Neural cell (in vitro differentiated cells): ENCODE data around the gene ARID1B. TPM values are rescaled to one million over a fixed set of nuclear protein-coding genes. Genes with fewer than 3 reads are reported as not detected.

Experiments
- H2AFZ ChIP-seq: fragments of 200-600, 300-800 bp; sonication (generic), shearing (Covaris generic); 2 replicates; pipeline ENCODE4 v1.6.0; 2014; ENCODE audit warnings: low read depth, mild to moderate bottlenecking, antibody characterized with exemption, low read length, moderate library complexity
- H3F3A ChIP-seq: fragments of 200-600 bp; shearing (Covaris generic); 2 replicates; pipeline ENCODE4 v1.6.1; 2016; ENCODE audit warnings: mild to moderate bottlenecking, moderate library complexity, mixed read lengths, antibody characterized with exemption, low read length; ENCODE audit not compliant: insufficient read depth, poor library complexity, severe bottlenecking
- H3K27ac ChIP-seq: fragments of 200-600, 300-800 bp; sonication (generic), shearing (Covaris generic); 2 replicates; pipeline ENCODE4 v1.5.1; 2014; ENCODE audit warnings: mild to moderate bottlenecking, low read length, moderate library complexity
- H3K27me3 ChIP-seq: fragments of 300-800, 200-600 bp; sonication (generic), shearing (Covaris generic); 2 replicates; pipeline ENCODE4 v1.6.0; 2014; ENCODE audit warnings: mild to moderate bottlenecking, low read depth, low read length, moderate library complexity; ENCODE audit not compliant: insufficient read depth
- H3K36me3 ChIP-seq: fragments of 300-800, 200-600 bp; sonication (generic), shearing (Covaris generic); 2 replicates; pipeline ENCODE4 v1.5.1; 2014; ENCODE audit warnings: mild to moderate bottlenecking, antibody characterized with exemption, low read length, moderate library complexity; ENCODE audit not compliant: insufficient read depth
- H3K4me2 ChIP-seq: fragments of 300-800, 200-600 bp; sonication (generic), shearing (Covaris generic); 2 replicates; pipeline ENCODE4 v1.6.0; 2014; ENCODE audit warnings: mild to moderate bottlenecking, low read length
- H3K4me3 ChIP-seq: fragments of 300-800, 200-600 bp; sonication (generic), shearing (Covaris generic); 2 replicates; pipeline ENCODE4 v1.5.1; 2014; ENCODE audit warnings: mild to moderate bottlenecking, low read length, moderate library complexity
- H3K79me2 ChIP-seq: fragments of 200-600 bp; shearing (Covaris generic); replicated peaks from 2 replicates; pipeline ENCODE4 v1.6.0; 2014; ENCODE audit warnings: mild to moderate bottlenecking, low read length, moderate library complexity; ENCODE audit not compliant: insufficient read depth
- H3K9ac ChIP-seq: fragments of 300-800, 200-600 bp; sonication (generic), shearing (Covaris generic); 2 replicates; pipeline ENCODE4 v1.6.1; 2016; ENCODE audit warnings: mild to moderate bottlenecking, low read length, mixed read lengths
- H3K9me2 ChIP-seq: fragments of 200-600 bp; shearing (Covaris generic); 2 replicates; pipeline ENCODE4 v1.6.1; 2016; ENCODE audit warnings: mild to moderate bottlenecking, low read length, mixed read lengths; ENCODE audit not compliant: insufficient read depth
- H3K9me3 ChIP-seq: fragments of 200-600, 300-800 bp; sonication (generic), shearing (Covaris generic); 2 replicates; pipeline ENCODE4 v1.6.1; 2016; ENCODE audit warnings: mild to moderate bottlenecking, mixed run types, low read length, moderate library complexity, mixed read lengths
- H4K20me1 ChIP-seq: fragments of 200-600 bp; shearing (Covaris generic); 2 replicates; pipeline ENCODE4 v1.6.1; 2016; ENCODE audit warnings: mild to moderate bottlenecking, mixed run types; ENCODE audit not compliant: insufficient read depth
- CTCF ChIP-seq: fragments of 450-650 bp; IDR thresholded peaks from 2 replicates; pipeline ENCODE4 v1.5.1; 2014; ENCODE audit warnings: antibody characterized with exemption, mild to moderate bottlenecking, moderate library complexity; ENCODE audit not compliant: poor library complexity, severe bottlenecking
- EP300 ChIP-seq: fragments of 450-650 bp; conservative IDR thresholded peaks from 2 replicates; pipeline ENCODE4 v1.6.1; 2014; ENCODE audit warnings: antibody characterized with exemption, mild to moderate bottlenecking, moderate library complexity; ENCODE audit not compliant: poor library complexity, severe bottlenecking
- EZH2 ChIP-seq: fragments of 200-600, 300-800 bp; shearing (Covaris generic), sonication (generic); IDR thresholded peaks from 2 replicates; pipeline ENCODE4 v1.6.1; 2014; ENCODE audit warnings: antibody characterized with exemption, low read length, borderline replicate concordance, mild to moderate bottlenecking; ENCODE audit not compliant: insufficient read depth, poor library complexity, severe bottlenecking
- MXI1 ChIP-seq: fragments of 450-650 bp; conservative IDR thresholded peaks from 2 replicates; pipeline ENCODE4 v1.6.1; 2014; ENCODE audit warnings: antibody characterized with exemption, mild to moderate bottlenecking; ENCODE audit not compliant: poor library complexity, severe bottlenecking
- POLR2AphosphoS5 ChIP-seq: IDR thresholded peaks from 2 replicates; pipeline ENCODE4 v1.6.1; 2012
- RAD21 ChIP-seq: fragments of 450-650 bp; conservative IDR thresholded peaks from 2 replicates; pipeline ENCODE4 v1.6.1; 2014; ENCODE audit warnings: antibody characterized with exemption, mild to moderate bottlenecking, moderate library complexity
- REST ChIP-seq: IDR thresholded peaks from 2 replicates; pipeline ENCODE4 v1.6.1; 2012; ENCODE audit warnings: borderline replicate concordance
- SMC3 ChIP-seq: fragments of 450-650 bp; conservative IDR thresholded peaks from 2 replicates; pipeline ENCODE4 v1.6.1; 2014; ENCODE audit warnings: antibody characterized with exemption, mild to moderate bottlenecking, moderate library complexity; ENCODE audit not compliant: poor library complexity
- TAF1 ChIP-seq: IDR thresholded peaks from 2 replicates; pipeline ENCODE4 v1.6.1; 2012; ENCODE audit warnings: low read depth
- polyA plus RNA-seq: library from polyadenylated mRNA; depleted of rRNA; stranded (reverse); fragments of >200 nt; gene quantifications from 2 replicates; pipeline ENCODE4 v1.2.3, GENCODE V29; 2014

ARID1B gene
- polyA plus RNA-seq, 1 donor from 2014 or later, result 35.0 TPM

- TF ChIP-seq TAF1, result no peak
- no peak for TF ChIP-seq POLR2AphosphoS5
- no peak overlapping the region for H2AFZ ChIP-seq
- H4K20me1 ChIP-seq, result no peaks in the 10 kb centered on the region
- H3K9ac ChIP-seq, result no peak overlapping the region
- no peaks in the 10 kb centered on the region for H3F3A ChIP-seq
- no peak overlapping the region for H3K4me3 ChIP-seq
- no peaks in the 10 kb centered on the region for H3K79me2 ChIP-seq
- no peaks in the 10 kb centered on the region for H3K27me3 ChIP-seq
- no peak overlapping the region for H3K4me2 ChIP-seq
- no peaks in the 10 kb centered on the region for H3K9me3 ChIP-seq
- H3K9me2 ChIP-seq, result no peaks in the 10 kb centered on the region
- H3K27ac ChIP-seq, result no peak overlapping the region
- no peaks in the 10 kb centered on the region for H3K36me3 ChIP-seq
Observed at GRCh38 chr6:157124485-157125254, 347.5 kb downstream of the ARID1B start.

GRCh38 chr6:157125531-157125930, 348.4 kb downstream of the ARID1B start:
- TF ChIP-seq SMC3 (no peak), POLR2AphosphoS5 (no peak), TAF1 (no peak), EP300 (no peak), EZH2 (no peak), REST (no peak), CTCF (no peak), RAD21 (no peak), MXI1 (no peak)
- no peaks in the 10 kb centered on the region for H3K36me3 ChIP-seq
- H3K79me2 ChIP-seq, result no peaks in the 10 kb centered on the region
- H3K4me2 ChIP-seq, result no peak overlapping the region
- no peak overlapping the region for H2AFZ ChIP-seq
- H3K9ac ChIP-seq, result no peak overlapping the region
- H3K27me3 ChIP-seq, result no peaks in the 10 kb centered on the region
- no peaks in the 10 kb centered on the region for H3K9me3 ChIP-seq
- H4K20me1 ChIP-seq, result no peaks in the 10 kb centered on the region
- no peak overlapping the region for H3K27ac ChIP-seq
- H3K9me2 ChIP-seq, result no peaks in the 10 kb centered on the region
- H3F3A ChIP-seq, result no peaks in the 10 kb centered on the region
- H3K4me3 ChIP-seq, result no peak overlapping the region
